Spleen (tissue), 7 donors: ENCODE results near the gene SDS.

ENCODE experiments used
- POLR2A ChIP-seq, 3 donors: fragments of 450-650 bp; IDR thresholded peaks; one replicate each; pipeline ENCODE4 v1.5.1; 2017; ENCODE audit warnings: antibody characterized with exemption in 3 of 3, mild to moderate bottlenecking in 1 of 3
- POLR2AphosphoS5 ChIP-seq, 3 donors: sonication (generic); formaldehyde crosslinking; IDR thresholded peaks; one replicate each; pipeline ENCODE4 v1.5.1; 2017; ENCODE audit warnings: antibody characterized with exemption in 3 of 3
- TF ChIP-seq, protein P1 (sequence below), 11 experiments: fragments of 200-600 bp in 7 of 11; fragments of 450-650 bp in 4 of 11; sonication (generic) in 4 of 11; IDR thresholded peaks in 8 of 11; conservative IDR thresholded peaks in 3 of 11; 1 replicate in 7 of 11; 2 replicates in 4 of 11; pipeline versions ENCODE4 v1.4.0 to v1.8.0; 2016 to 2021; ENCODE audit warnings: antibody characterized with exemption in 11 of 11, inconsistent platforms in 4 of 11, mild to moderate bottlenecking in 1 of 11
- donor health status: DM: no; HTN: no; CAD: no; lungs with moderate emphysema.
- donor health status: DM: no; HTN: no; CAD: no.
- donor health status: DM: no; HTN: no; CAD: no.

DNA sequence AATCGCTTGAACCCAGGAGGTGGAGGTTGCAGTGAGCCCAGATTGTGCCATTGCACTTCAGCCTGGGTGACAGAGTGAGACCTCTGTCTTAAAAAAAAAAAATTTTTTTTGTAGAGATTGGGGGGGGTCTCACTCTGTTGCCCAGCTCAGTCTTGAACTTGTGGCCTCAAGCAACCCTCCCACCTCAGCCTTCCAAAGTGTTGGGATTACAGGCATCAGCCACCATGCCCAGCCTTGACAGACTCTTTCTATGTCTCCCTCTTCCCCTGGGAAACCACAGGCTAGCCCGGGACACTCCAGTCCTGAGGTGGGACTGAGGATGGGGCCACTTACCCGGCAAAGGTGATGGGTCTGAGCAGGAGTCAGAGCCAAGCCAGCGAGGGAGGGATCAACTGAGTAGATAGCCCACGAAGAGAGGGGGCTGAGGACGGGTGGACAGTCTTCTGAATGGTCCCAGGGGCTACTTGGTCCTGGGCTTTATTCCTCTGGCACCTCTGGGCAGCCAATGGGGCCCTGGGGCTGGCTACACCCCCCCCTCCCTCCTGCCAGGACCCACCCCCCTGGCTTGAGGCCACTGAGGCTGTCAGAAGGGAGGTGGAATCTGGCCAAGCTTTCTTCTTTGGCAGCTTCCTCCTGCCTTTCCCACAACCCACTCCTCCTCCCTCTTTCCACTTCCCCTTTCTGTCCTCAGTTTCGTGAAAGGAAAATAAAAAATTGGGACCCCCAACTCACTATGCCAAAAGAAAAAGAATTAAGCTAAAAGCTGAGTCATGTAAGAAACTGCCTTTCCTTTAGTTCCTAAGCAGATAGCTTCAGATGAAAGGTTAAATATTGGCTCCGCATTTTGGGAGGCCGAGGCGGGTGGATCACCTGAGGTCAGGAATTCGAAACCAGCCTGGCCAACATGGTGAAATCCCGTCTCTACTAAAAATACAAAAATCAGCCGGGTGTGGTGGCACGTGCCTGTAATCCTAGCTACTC lies at the start of gene SDS:
- TF ChIP-seq, protein P1, sequence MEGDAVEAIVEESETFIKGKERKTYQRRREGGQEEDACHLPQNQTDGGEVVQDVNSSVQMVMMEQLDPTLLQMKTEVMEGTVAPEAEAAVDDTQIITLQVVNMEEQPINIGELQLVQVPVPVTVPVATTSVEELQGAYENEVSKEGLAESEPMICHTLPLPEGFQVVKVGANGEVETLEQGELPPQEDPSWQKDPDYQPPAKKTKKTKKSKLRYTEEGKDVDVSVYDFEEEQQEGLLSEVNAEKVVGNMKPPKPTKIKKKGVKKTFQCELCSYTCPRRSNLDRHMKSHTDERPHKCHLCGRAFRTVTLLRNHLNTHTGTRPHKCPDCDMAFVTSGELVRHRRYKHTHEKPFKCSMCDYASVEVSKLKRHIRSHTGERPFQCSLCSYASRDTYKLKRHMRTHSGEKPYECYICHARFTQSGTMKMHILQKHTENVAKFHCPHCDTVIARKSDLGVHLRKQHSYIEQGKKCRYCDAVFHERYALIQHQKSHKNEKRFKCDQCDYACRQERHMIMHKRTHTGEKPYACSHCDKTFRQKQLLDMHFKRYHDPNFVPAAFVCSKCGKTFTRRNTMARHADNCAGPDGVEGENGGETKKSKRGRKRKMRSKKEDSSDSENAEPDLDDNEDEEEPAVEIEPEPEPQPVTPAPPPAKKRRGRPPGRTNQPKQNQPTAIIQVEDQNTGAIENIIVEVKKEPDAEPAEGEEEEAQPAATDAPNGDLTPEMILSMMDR (IDR thresholded peaks at IDR 0.05 in 8 of 11, conservative IDR thresholded peaks at IDR 0.05 in 3 of 11), result no peak
- TF ChIP-seq POLR2A (IDR thresholded peaks at IDR 0.05) (no peak), POLR2AphosphoS5 (IDR thresholded peaks at IDR 0.05) (no peak)
